Measurements from ENCODE around the gene RGS19. TPM values are rescaled to one million over a fixed set of nuclear protein-coding genes. Genes with fewer than 3 reads are reported as not detected.
A peak's percentile ranks its signal among the peaks of the same experiment; 100 is the strongest.

Gene RGS19
- total and polyA plus RNA-seq, 2 of the 8 experiments (the other 6 are each of a cell fraction or from before 2014, with no cell fraction given), result 12.7 to 16.8 TPM

DNA sequence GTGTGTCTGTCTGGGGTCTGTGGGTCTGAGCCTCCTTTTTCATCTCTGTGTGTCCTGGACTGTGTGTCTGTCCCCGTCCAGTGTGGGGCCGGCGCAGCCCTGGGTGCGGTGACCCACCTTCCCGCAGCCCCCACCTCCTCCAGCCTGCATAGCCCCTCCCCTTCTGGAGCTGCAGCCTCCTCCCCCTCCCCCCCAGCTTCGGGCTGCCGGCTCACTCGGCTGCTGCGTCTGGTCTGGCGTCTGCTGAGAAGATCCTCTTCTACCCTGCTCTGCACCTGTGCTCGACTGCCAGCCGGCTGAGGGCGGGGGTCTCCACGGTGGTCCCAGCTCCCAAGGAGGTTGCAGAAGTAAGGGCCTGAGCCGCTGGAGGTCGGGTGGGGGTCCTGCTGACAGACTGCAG lies 12.5 kb upstream of the RGS19 start:
- H2BK5ac ChIP-seq (ENCODE audit: low read depth, low read length), result peak overlapping the region; percentile 12; the same call in 1 of the 2 replicates
- peak overlapping the region; percentile 96; the same call in 1 of the 2 replicates for H2BK12ac ChIP-seq (ENCODE audit: low read depth, low read length)
- 34% methylated on average over 8 of the region's 16 CpGs; no CpG with 5 or more reads in 1 of the 2 experiments for WGBS, 2 experiments (ENCODE audit: extremely low coverage in 1 of 2, insufficient coverage in 1 of 2, insufficient read length in 1 of 2, insufficient replicate concordance in 2 of 2, low coverage in 1 of 2, low lambda C conversion rate in 2 of 2, missing lambda C conversion rate in 1 of 2)
- H3K23me2 ChIP-seq (ENCODE audit: low read depth, low read length), result peaks cover 4% of the 10 kb centered on the region; the same call in 1 of the 2 replicates
- no peaks in the 10 kb centered on the region for H3K79me1 ChIP-seq (ENCODE audit: low read depth, low read length)
- POLR2A ChIA-PET (ENCODE audit: partially characterized antibody), result interaction anchor here (1.0 kb wide), 1 partner anchor 12 kb away, joined by 5 read pairs; the partner anchor contains the start of gene OPRL1
- H3K27ac ChIP-seq (ENCODE audit: low read depth, low read length), result no peak overlapping the region
- peaks cover 0 to 2% (median 0%) of the 10 kb centered on the region in 4 experiments; a peak in 1 of 7 replicates for H3K27me3 ChIP-seq (replicated peaks in 1 of 4; ENCODE audit: control insufficient read depth in 3 of 4, extremely low read depth in 1 of 4, insufficient read depth in 3 of 4, low read length in 3 of 4)
- H3K56ac ChIP-seq (replicated peaks; ENCODE audit: insufficient read length, low read depth, low read length), result no peak overlapping the region
- H2AK5ac ChIP-seq (ENCODE audit: low read depth, low read length), result peak overlapping the region; percentile 95; the same call in 1 of the 2 replicates
- no peak overlapping the region for H2BK15ac ChIP-seq (ENCODE audit: low read length)
- peaks cover 0 to 7% (median 2%) of the 10 kb centered on the region in 4 experiments; a peak in 3 of 7 replicates for H3K4me1 ChIP-seq (replicated peaks in 1 of 4; ENCODE audit: control insufficient read depth in 3 of 4, insufficient read depth in 4 of 4, low read length in 3 of 4)
- H3K36me3 ChIP-seq (ENCODE audit: control insufficient read depth in 2 of 4, insufficient read depth in 4 of 4, low read length in 3 of 4), result no peaks in the 10 kb centered on the region
- no peak overlapping the region for H3K23ac ChIP-seq (ENCODE audit: insufficient read length)
- FAIRE-seq (no peak), DNase-seq (ENCODE audit: low read depth in 1 of 2, low spot score in 2 of 2) (no peak)
- peaks cover 2 to 3% of the 10 kb centered on the region in 2 experiments for H4K20me1 ChIP-seq (replicated peaks in 1 of 2; ENCODE audit: control insufficient read depth in 1 of 2, insufficient read depth in 2 of 2, low read length in 2 of 2)
- CTCF ChIA-PET (ENCODE audit: partially characterized antibody), result interaction anchor here (0.6 to 4.5 kb wide), 6 partner anchors 8 to 188 kb away, joined by 3 to 28 read pairs (median 4); no protein-coding TSS in a partner anchor
- no peaks in the 10 kb centered on the region for H3K79me2 ChIP-seq (ENCODE audit: control insufficient read depth in 1 of 2, insufficient read depth in 2 of 2, low read length in 2 of 2)
- H3K4ac ChIP-seq (replicated peaks; ENCODE audit: insufficient read length, low read depth, low read length), result no peak overlapping the region
- no peak overlapping the region for H3K14ac ChIP-seq (ENCODE audit: insufficient read length)
- no peak overlapping the region for H3K4me3 ChIP-seq (ENCODE audit: extremely low read depth in 1 of 4, insufficient read depth in 2 of 4, low read depth in 3 of 4, low read length in 4 of 4)
- no peak overlapping the region for H4K8ac ChIP-seq (ENCODE audit: extremely low read depth, insufficient read depth, low read length)
- no peak overlapping the region for H2AFZ ChIP-seq (ENCODE audit: low read length)
- H2BK120ac ChIP-seq (replicated peaks; ENCODE audit: low read depth, low read length), result no peak overlapping the region
- H4K91ac ChIP-seq (replicated peaks; ENCODE audit: insufficient read length, low read length), result no peak overlapping the region
- no peak overlapping the region for H2BK20ac ChIP-seq (ENCODE audit: low read length)
- H3K18ac ChIP-seq (ENCODE audit: extremely low read depth, low read length), result no peak overlapping the region
- no peaks in the 10 kb centered on the region for H3K9me3 ChIP-seq (ENCODE audit: insufficient read depth in 2 of 2, low read depth in 1 of 2, low read length in 1 of 2)
- no peak overlapping the region for H3K9ac ChIP-seq (replicated peaks in 1 of 4; ENCODE audit: extremely low read depth in 1 of 4, low read depth in 3 of 4, low read length in 3 of 4)
- H3K4me2 ChIP-seq (ENCODE audit: insufficient read depth in 1 of 2, low read depth in 2 of 2, low read length in 2 of 2), result peak overlapping the region in 1 of 2 experiments; percentile 29; a peak in 2 of 4 replicates
- no peak overlapping the region for H4K5ac ChIP-seq (ENCODE audit: insufficient read length, low read depth, low read length)
- TF ChIP-seq KDM4A (IDR thresholded peaks at IDR 0.05; ENCODE audit: low read depth, low read length, severe bottlenecking), result no peak
- TF ChIP-seq, protein P1, sequence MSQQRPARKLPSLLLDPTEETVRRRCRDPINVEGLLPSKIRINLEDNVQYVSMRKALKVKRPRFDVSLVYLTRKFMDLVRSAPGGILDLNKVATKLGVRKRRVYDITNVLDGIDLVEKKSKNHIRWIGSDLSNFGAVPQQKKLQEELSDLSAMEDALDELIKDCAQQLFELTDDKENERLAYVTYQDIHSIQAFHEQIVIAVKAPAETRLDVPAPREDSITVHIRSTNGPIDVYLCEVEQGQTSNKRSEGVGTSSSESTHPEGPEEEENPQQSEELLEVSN (IDR thresholded peaks at IDR 0.05), result no peak
